Natural killer cell (primary cell): ENCODE measurements around the gene CHST12. TPM values are rescaled to one million over a fixed set of nuclear protein-coding genes. Genes with fewer than 3 reads are reported as not detected.
A peak's percentile ranks its signal among the peaks of the same experiment; 100 is the strongest.

Experiments used
- ATAC-seq, 3 donors: fragments of 150-1000 bp in 2 of 3; fragments of 200-7000 bp in 1 of 3; cut with Tn5 transposase; 1 replicate in 1 of 3; 2 replicates in 2 of 3; pipeline ENCODE4 v1.10.0; 2021; ENCODE audit warnings: mild to moderate bottlenecking in 2 of 3, moderate library complexity in 2 of 3
- DNase-seq, 2 donors: peaks; one replicate each; pipeline versions ENCODE4 v3.0.0 to v3.0.0-alpha.2; 2013 to 2021; ENCODE audit warnings: mixed read lengths in 1 of 2
- H3K27ac ChIP-seq: one replicate; pipeline ENCODE4 v1.5.1; 2013; ENCODE audit warnings: mild to moderate bottlenecking, low read length
- H3K27me3 ChIP-seq: one replicate; pipeline ENCODE4 v1.6.1; 2013; ENCODE audit warnings: low read length; ENCODE audit not compliant: control insufficient read depth, insufficient read depth
- H3K36me3 ChIP-seq: one replicate; pipeline ENCODE4 v1.6.1; 2013; ENCODE audit warnings: low read length; ENCODE audit not compliant: control insufficient read depth, insufficient read depth
- H3K4me1 ChIP-seq: one replicate; pipeline ENCODE4 v1.6.1; 2013; ENCODE audit warnings: low read length; ENCODE audit not compliant: control insufficient read depth, insufficient read depth
- H3K4me3 ChIP-seq: one replicate; pipeline ENCODE4 v1.5.1; 2013; ENCODE audit warnings: low read length
- H3K9me3 ChIP-seq: one replicate; pipeline ENCODE4 v1.6.1; 2013; ENCODE audit warnings: low read length; ENCODE audit not compliant: control insufficient read depth, insufficient read depth
- H3K27ac Mint-ChIP-seq, 2 donors: one replicate each; pipeline ENCODE4 v1.8.0; 2022; ENCODE audit warnings: mild to moderate bottlenecking in 2 of 2, mixed read lengths in 2 of 2, moderate library complexity in 1 of 2
- H3K27me3 Mint-ChIP-seq, 2 donors: one replicate each; pipeline ENCODE4 v1.8.0; 2022; ENCODE audit warnings: low read depth in 2 of 2, mixed read lengths in 2 of 2
- H3K36me3 Mint-ChIP-seq: one replicate; pipeline ENCODE4 v1.8.0; 2022; ENCODE audit warnings: mixed read lengths
- H3K4me1 Mint-ChIP-seq, 2 donors: one replicate each; pipeline ENCODE4 v1.8.0; 2022; ENCODE audit warnings: mixed read lengths in 2 of 2
- H3K4me3 Mint-ChIP-seq: one replicate; pipeline ENCODE4 v1.8.0; 2022; ENCODE audit warnings: mild to moderate bottlenecking, moderate library complexity, mixed read lengths
- H3K9me3 Mint-ChIP-seq, 2 donors: one replicate each; pipeline ENCODE4 v1.8.0; 2022; ENCODE audit warnings: mixed read lengths in 2 of 2
- CTCF ChIP-seq: fragments of 200-600 bp; IDR thresholded peaks from one replicate; pipeline ENCODE4 v1.8.0; 2022; ENCODE audit warnings: antibody characterized with exemption
- WGBS: methylation state at CpG from one replicate; pipeline ENCODE4 v1.1.7; 2013; ENCODE audit warnings: missing lambda C conversion rate; ENCODE audit not compliant: insufficient coverage; 5-methylcytosine and 5-hydroxymethylcytosine counted together
- intact Hi-C: fragments of 100-400 bp; cut with micrococcal nuclease; formaldehyde crosslinking; loops from one replicate; pipeline ENCODE4 v1.14.2; 2022
- total RNA-seq, 4 donors: library from RNA; stranded (reverse); fragments of 120-200 nt in 1 of 4; gene quantifications; one replicate each; pipeline versions ENCODE4 v1.2.3 to v1.2.4, GENCODE V29; 2013 to 2022

Gene CHST12
- total RNA-seq = 100 to 1,000 TPM; 102 to 159 (median 124) TPM
- total RNA-seq (2013) = 29.4 TPM

- H3K4me1 ChIP-seq = peaks cover 66% of the 10 kb centered on the region
- TF ChIP-seq CTCF = no peak
- Mint-ChIP-seq H3K4me1 (peaks cover 53 to 57% of the 10 kb centered on the region in 2 donors), H3K27me3 (no peaks in the 10 kb centered on the region), H3K9me3 (no peaks in the 10 kb centered on the region), H3K36me3 (peaks cover 7% of the 10 kb centered on the region), H3K4me3 (peak within 1 kb of the TSS; percentile 96), H3K27ac (peak within 1 kb of the TSS; percentile 94 to 95)
- H3K4me3 ChIP-seq = peak within 1 kb of the TSS; percentile 94
- DNase-seq = peak; percentile 95 to 97
- intact Hi-C loops = loop anchor here (5.0 to 10.0 kb wide), 3 partner anchors 51 to 152 kb away; partner anchors contain the start of genes BRAT1, EIF3B and IQCE
- peak within 1 kb of the TSS; percentile 71 for H3K27ac ChIP-seq
- H3K36me3 ChIP-seq = no peaks in the 10 kb centered on the region
- no peaks in the 10 kb centered on the region for H3K9me3 ChIP-seq
- peak; percentile 71 to 91 (median 77) for ATAC-seq
- WGBS = 1% methylated on average over 89 of the region's 89 CpGs
- H3K27me3 ChIP-seq = no peaks in the 10 kb centered on the region
These were observed at the start of gene CHST12 for GRCh38 chr7:2403014-2403717. Gene CHST12 (plus strand): TSS chr7:2403611. CDS start chr7:2432640, 29,029 bp downstream.

- intact Hi-C loops = loop anchor here (1.0 to 5.0 kb wide), 2 partner anchors 40 to 48 kb away; partner anchors contain the start of genes CHST12 and SNX8
- under 1% methylated on average over 26 of the region's 26 CpGs for WGBS
These were observed 49.5 kb upstream of the CHST12 start for GRCh38 chr7:2353936-2354185.

GRCh38 chr7:2354186-2354938 lies 49.0 kb upstream of the CHST12 start, which contains the start of gene EIF3B:
Gene EIF3B (plus strand): TSS chr7:2354827. CDS start chr7:2354922, 95 bp downstream.
- H3K36me3 Mint-ChIP-seq = no peaks in the 10 kb centered on the region
- H3K4me1 ChIP-seq = peaks cover 39% of the 10 kb centered on the region

More at GRCh38 chr7:2353936-2354185, 49.5 kb upstream of the CHST12 start:
- Mint-ChIP-seq H3K9me3 (no peaks in the 10 kb centered on the region), H3K27ac (peak overlapping the region; percentile 99 to 100), H3K4me3 (peak overlapping the region; percentile 96), H3K36me3 (no peaks in the 10 kb centered on the region), H3K27me3 (no peaks in the 10 kb centered on the region), H3K4me1 (peaks cover 27 to 28% of the 10 kb centered on the region in 2 donors)
- peak overlapping the region; percentile 80 for H3K4me3 ChIP-seq
- peaks cover 34% of the 10 kb centered on the region for H3K4me1 ChIP-seq
- no peaks in the 10 kb centered on the region for H3K27me3 ChIP-seq
- TF ChIP-seq CTCF = no peak
- peak overlapping the region; percentile 99 for H3K27ac ChIP-seq
- DNase-seq (peak in 1 of 2 donors; percentile 95), ATAC-seq (peak; percentile 67 to 81 (median 68))
- H3K36me3 ChIP-seq = peaks cover 5% of the 10 kb centered on the region
- H3K9me3 ChIP-seq = no peaks in the 10 kb centered on the region

More at GRCh38 chr7:2354186-2354938, 49.0 kb upstream of the CHST12 start, which contains the start of gene EIF3B:
- peaks cover 32 to 33% of the 10 kb centered on the region in 2 donors for H3K4me1 Mint-ChIP-seq
- peaks cover 7% of the 10 kb centered on the region for H3K36me3 ChIP-seq
- TF ChIP-seq CTCF = no peak
- H3K27me3 Mint-ChIP-seq = no peaks in the 10 kb centered on the region
- peak within 1 kb of the TSS; percentile 80 for H3K4me3 ChIP-seq
- peak within 1 kb of the TSS; percentile 99 for H3K27ac ChIP-seq
- H3K4me3 Mint-ChIP-seq = peak within 1 kb of the TSS; percentile 96
- ATAC-seq = peak; percentile 86 to 95 (median 87)
- peak; percentile 88 to 96 for DNase-seq
- intact Hi-C loops = loop anchor here (1.0 to 5.0 kb wide), 2 partner anchors 40 to 48 kb away; partner anchors contain the start of genes CHST12 and SNX8
- no peaks in the 10 kb centered on the region for H3K27me3 ChIP-seq
- no peaks in the 10 kb centered on the region for H3K9me3 ChIP-seq
- under 1% methylated on average over 55 of the region's 55 CpGs for WGBS
- no peaks in the 10 kb centered on the region for H3K9me3 Mint-ChIP-seq
- peak within 1 kb of the TSS; percentile 99 to 100 for H3K27ac Mint-ChIP-seq
